K562 (cell line): Measurements from ENCODE around the gene XRCC5. TPM values are rescaled to one million over a fixed set of nuclear protein-coding genes. Genes with fewer than 3 reads are reported as not detected.

Experiments
- ATF1 ChIP-seq, 2 experiments: fragments of 450-650 bp in 1 of 2; IDR thresholded peaks; 2 replicates each; pipeline ENCODE4 v1.6.1; 2016; ENCODE audit warnings: missing compliant biosample characterization in 1 of 2, missing genetic modification characterization in 1 of 2
- BHLHE40 ChIP-seq: IDR thresholded peaks from 2 replicates; pipeline ENCODE4 v1.6.1; 2011; ENCODE audit warnings: low read length, improper control_type of control experiment
- BMI1 ChIP-seq: fragments of 150-350 bp; IDR thresholded peaks from 2 replicates; pipeline ENCODE4 v1.6.1; 2014; ENCODE audit warnings: low read length
- BRD9 ChIP-seq: fragments of 450-650 bp; IDR thresholded peaks from 2 replicates; pipeline ENCODE4 v1.6.1; 2018; ENCODE audit warnings: low read depth; ENCODE audit not compliant: partially characterized antibody
- HDAC3 ChIP-seq: fragments of 450-650 bp; IDR thresholded peaks from 2 replicates; pipeline ENCODE4 v1.6.1; 2018; ENCODE audit warnings: borderline replicate concordance, mild to moderate bottlenecking, moderate library complexity; ENCODE audit not compliant: partially characterized antibody
- HNRNPK ChIP-seq: fragments of 200-400 bp; formaldehyde crosslinking; IDR thresholded peaks from one replicate; pipeline ENCODE4 v1.6.1; 2018; ENCODE audit warnings: mild to moderate bottlenecking, low read depth, low read length; ENCODE audit not compliant: poor library complexity, severe bottlenecking
- IRF9 ChIP-seq: fragments of 450-650 bp; IDR thresholded peaks from 2 replicates; pipeline ENCODE4 v1.6.1; 2016; ENCODE audit warnings: missing biosample characterization, missing genetic modification characterization
- LARP7 ChIP-seq: fragments of 450-650 bp; IDR thresholded peaks from 2 replicates; pipeline ENCODE4 v1.6.1; 2016
- MAZ ChIP-seq, 2 experiments: fragments of 450-650 bp in 1 of 2; sonication (generic) in 1 of 2; formaldehyde crosslinking; IDR thresholded peaks in 1 of 2; conservative IDR thresholded peaks in 1 of 2; 2 replicates each; pipeline versions ENCODE4 v1.4.0 to v1.5.0; 2020; ENCODE audit warnings: mild to moderate bottlenecking in 1 of 2, missing genetic modification reagents in 1 of 2
- MCM5 ChIP-seq: fragments of 450-650 bp; IDR thresholded peaks from 2 replicates; pipeline ENCODE4 v1.6.1; 2016; ENCODE audit warnings: low read depth
- SLC30A9 ChIP-seq: fragments of 250-450 bp; sonication (Bioruptor Pico); IDR thresholded peaks from 2 replicates; pipeline ENCODE4 v1.8.0; 2022; ENCODE audit warnings: mild to moderate bottlenecking, moderate library complexity
- SMAD4 ChIP-seq: fragments of 250-450 bp; sonication (Bioruptor Pico); conservative IDR thresholded peaks from 2 replicates; pipeline ENCODE4 v1.8.0; 2021; ENCODE audit warnings: inconsistent platforms, mild to moderate bottlenecking, moderate library complexity
- ZNF217 ChIP-seq: sonication (generic); formaldehyde crosslinking; IDR thresholded peaks from 2 replicates; pipeline ENCODE4 v1.8.0; 2022; ENCODE audit warnings: mild to moderate bottlenecking, missing genetic modification reagents
- ZNF408 ChIP-seq: fragments of 250-450 bp; sonication (Bioruptor Pico); IDR thresholded peaks from 2 replicates; pipeline ENCODE4 v1.4.0; 2020; ENCODE audit warnings: low read depth, mild to moderate bottlenecking, moderate library complexity
- ZNF740 ChIP-seq, 3 experiments: fragments of 200-800 bp in 1 of 3; sonication (Bioruptor generic) in 1 of 3; sonication (generic) in 1 of 3; formaldehyde crosslinking in 1 of 3; IDR thresholded peaks; 2 replicates each; pipeline versions ENCODE4 v1.6.1 to v1.8.0; 2016 to 2022; ENCODE audit warnings: mild to moderate bottlenecking in 2 of 3, missing compliant biosample characterization in 2 of 3, missing genetic modification characterization in 2 of 3, missing genetic modification reagents in 1 of 3
- polyA plus RNA-seq, 8 experiments: library from polyadenylated mRNA; depleted of rRNA in 4 of 8; stranded (reverse) in 5 of 8; unstranded in 3 of 8; fragments of >200 nt; fragmentation: Nextera tagmentation in 2 of 8; fragmentation: Illumina TruSeq in 1 of 8; extraction: Ambion mirVana in 2 of 8; extraction: Trizol in 1 of 8; gene quantifications; 2 replicates each; pipeline versions ENCODE4 v1.2.1 to v1.2.3, GENCODE V29; 2011 to 2014; ENCODE audit warnings: inconsistent platforms in 1 of 8, missing spikeins in 1 of 8
- total RNA-seq, 7 experiments: library from RNA; depleted of rRNA in 6 of 7; stranded (reverse); fragments of >200 nt in 6 of 7; fragmentation: Illumina TruSeq in 2 of 7; extraction: Trizol in 2 of 7; gene quantifications; 2 replicates each; pipeline versions ENCODE4 v1.2.1 to v1.2.3, GENCODE V29; 2011 to 2021; ENCODE audit warnings: low replicate concordance in 1 of 7
- TF ChIP-seq, protein P1 (sequence below): IDR thresholded peaks from 3 replicates; pipeline ENCODE4 v1.6.1; 2011; ENCODE audit warnings: borderline replicate concordance, mild to moderate bottlenecking, moderate library complexity; ENCODE audit not compliant: insufficient read length; ENCODE audit errors: extremely low read depth
- TF ChIP-seq, protein P2 (sequence below): fragments of 250-450 bp; sonication (Bioruptor Pico); IDR thresholded peaks from 2 replicates; pipeline ENCODE4 v1.5.0; 2021
- TF ChIP-seq, protein P3 (sequence below): fragments of 250-450 bp; sonication (Bioruptor Pico); IDR thresholded peaks from 2 replicates; pipeline ENCODE4 v1.8.0; 2022; ENCODE audit warnings: moderate library complexity, mild to moderate bottlenecking, inconsistent platforms

Gene XRCC5
- total and polyA plus RNA-seq, 9 of the 15 experiments (the other 6 are each of a cell fraction or from before 2014, with no cell fraction given), result 168 to 551 (median 297) TPM

DNA sequence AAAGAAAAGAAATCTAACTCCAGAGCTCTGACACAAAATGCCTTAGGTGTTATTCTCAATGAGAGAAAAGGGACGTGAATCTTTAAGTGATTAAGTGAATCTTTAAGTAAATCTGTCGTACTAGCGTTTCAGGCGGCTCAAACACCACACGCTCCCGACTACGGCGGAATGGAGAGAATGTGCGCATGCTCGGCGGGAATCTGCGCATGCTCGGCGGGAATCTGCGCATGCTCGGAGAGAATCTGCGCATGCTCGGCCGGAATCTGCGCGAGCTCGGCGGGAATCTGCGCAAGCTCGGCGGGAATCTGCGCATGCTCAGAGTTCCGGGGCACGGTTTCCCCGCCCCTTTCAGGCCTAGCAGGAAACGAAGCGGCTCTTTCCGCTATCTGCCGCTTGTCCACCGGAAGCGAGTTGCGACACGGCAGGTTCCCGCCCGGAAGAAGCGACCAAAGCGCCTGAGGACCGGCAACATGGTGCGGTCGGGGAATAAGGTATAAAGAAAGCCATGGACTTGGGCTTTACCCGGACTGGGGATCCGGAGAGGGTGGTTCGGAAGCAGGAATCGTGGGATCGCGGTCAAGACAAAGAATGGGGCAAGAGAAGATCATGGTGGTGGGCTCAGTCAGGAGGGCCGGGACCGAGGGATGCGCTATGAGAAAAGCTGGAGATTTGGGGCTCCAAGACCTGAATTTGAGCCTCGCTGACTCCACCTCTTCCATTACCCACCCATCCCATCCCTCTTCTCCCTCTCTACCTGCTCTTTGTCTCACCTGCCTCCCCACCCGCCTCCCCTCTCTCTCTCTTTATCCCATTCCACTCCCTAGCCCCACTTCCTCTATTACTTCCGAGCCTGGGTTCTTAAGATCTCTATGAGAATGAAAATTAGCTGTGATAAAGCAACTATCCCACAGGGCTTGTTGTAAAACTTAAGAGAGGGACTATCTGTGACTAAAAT is at the start of gene XRCC5 (continued):
- TF ChIP-seq, protein P1, sequence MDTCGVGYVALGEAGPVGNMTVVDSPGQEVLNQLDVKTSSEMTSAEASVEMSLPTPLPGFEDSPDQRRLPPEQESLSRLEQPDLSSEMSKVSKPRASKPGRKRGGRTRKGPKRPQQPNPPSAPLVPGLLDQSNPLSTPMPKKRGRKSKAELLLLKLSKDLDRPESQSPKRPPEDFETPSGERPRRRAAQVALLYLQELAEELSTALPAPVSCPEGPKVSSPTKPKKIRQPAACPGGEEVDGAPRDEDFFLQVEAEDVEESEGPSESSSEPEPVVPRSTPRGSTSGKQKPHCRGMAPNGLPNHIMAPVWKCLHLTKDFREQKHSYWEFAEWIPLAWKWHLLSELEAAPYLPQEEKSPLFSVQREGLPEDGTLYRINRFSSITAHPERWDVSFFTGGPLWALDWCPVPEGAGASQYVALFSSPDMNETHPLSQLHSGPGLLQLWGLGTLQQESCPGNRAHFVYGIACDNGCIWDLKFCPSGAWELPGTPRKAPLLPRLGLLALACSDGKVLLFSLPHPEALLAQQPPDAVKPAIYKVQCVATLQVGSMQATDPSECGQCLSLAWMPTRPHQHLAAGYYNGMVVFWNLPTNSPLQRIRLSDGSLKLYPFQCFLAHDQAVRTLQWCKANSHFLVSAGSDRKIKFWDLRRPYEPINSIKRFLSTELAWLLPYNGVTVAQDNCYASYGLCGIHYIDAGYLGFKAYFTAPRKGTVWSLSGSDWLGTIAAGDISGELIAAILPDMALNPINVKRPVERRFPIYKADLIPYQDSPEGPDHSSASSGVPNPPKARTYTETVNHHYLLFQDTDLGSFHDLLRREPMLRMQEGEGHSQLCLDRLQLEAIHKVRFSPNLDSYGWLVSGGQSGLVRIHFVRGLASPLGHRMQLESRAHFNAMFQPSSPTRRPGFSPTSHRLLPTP, result no peak
- no peak for TF ChIP-seq ATF1 (CRISPR knock-in tag; IDR thresholded peaks at IDR 0.05)
- peak; percentile 20; the same call in 1 of the 2 replicates for TF ChIP-seq ATF1 (tag; IDR thresholded peaks at IDR 0.05)
- TF ChIP-seq BHLHE40, result no peak; the same call in 1 of the 2 replicates
- TF ChIP-seq, protein P2, sequence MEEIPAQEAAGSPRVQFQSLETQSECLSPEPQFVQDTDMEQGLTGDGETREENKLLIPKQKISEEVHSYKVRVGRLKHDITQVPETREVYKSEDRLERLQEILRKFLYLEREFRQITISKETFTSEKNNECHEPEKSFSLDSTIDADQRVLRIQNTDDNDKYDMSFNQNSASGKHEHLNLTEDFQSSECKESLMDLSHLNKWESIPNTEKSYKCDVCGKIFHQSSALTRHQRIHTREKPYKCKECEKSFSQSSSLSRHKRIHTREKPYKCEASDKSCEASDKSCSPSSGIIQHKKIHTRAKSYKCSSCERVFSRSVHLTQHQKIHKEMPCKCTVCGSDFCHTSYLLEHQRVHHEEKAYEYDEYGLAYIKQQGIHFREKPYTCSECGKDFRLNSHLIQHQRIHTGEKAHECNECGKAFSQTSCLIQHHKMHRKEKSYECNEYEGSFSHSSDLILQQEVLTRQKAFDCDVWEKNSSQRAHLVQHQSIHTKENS, result no peak
- TF ChIP-seq, protein P3, sequence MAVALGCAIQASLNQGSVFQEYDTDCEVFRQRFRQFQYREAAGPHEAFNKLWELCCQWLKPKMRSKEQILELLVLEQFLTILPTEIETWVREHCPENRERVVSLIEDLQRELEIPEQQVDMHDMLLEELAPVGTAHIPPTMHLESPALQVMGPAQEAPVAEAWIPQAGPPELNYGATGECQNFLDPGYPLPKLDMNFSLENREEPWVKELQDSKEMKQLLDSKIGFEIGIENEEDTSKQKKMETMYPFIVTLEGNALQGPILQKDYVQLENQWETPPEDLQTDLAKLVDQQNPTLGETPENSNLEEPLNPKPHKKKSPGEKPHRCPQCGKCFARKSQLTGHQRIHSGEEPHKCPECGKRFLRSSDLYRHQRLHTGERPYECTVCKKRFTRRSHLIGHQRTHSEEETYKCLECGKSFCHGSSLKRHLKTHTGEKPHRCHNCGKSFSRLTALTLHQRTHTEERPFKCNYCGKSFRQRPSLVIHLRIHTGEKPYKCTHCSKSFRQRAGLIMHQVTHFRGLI (CRISPR knock-in tag), result no peak
- TF ChIP-seq SMAD4 (CRISPR knock-in tag), result no peak
- TF ChIP-seq HNRNPK, result no peak
- TF ChIP-seq LARP7, result no peak
- no peak for TF ChIP-seq BRD9
- TF ChIP-seq ZNF740 (CRISPR knock-in tag; IDR thresholded peaks at IDR 0.05), result no peak
- no peak for TF ChIP-seq ZNF740 (tag; IDR thresholded peaks at IDR 0.05)
- peak in 1 of 2 experiments; percentile 20; a peak in 1 of 4 replicates for TF ChIP-seq MAZ (CRISPR knock-in tag; conservative IDR thresholded peaks at IDR 0.05 in 1 of 2, IDR thresholded peaks at IDR 0.05 in 1 of 2)
- TF ChIP-seq IRF9 (tag), result no peak
- TF ChIP-seq SLC30A9 (CRISPR knock-in tag), result no peak
- no peak for TF ChIP-seq BMI1
- TF ChIP-seq ZNF217, result no peak
- TF ChIP-seq ZNF408, result no peak
- no peak for TF ChIP-seq MCM5
- TF ChIP-seq HDAC3, result peak; percentile 93
